ENCODE measurements around the gene KLRC2. TPM values are rescaled to one million over a fixed set of nuclear protein-coding genes. Genes with fewer than 3 reads are reported as not detected.
"Not testable (repeated sequence)": the region's sequence is repeated elsewhere in the genome, so short reads cannot be mapped to it uniquely, and the experiment has no call there.

Gene KLRC2
- total RNA-seq (2021) (not detected in 2 replicates), Bru-seq, nascent RNA (not detected), BruChase-seq, experiment 1, labeled RNA remaining after a 2-hour chase (not detected), BruChase-seq, experiment 2, labeled RNA remaining after a 6-hour chase (percentile 19 among the genes with signal in this experiment)
- long read RNA-seq, result 0 reads

DNA sequence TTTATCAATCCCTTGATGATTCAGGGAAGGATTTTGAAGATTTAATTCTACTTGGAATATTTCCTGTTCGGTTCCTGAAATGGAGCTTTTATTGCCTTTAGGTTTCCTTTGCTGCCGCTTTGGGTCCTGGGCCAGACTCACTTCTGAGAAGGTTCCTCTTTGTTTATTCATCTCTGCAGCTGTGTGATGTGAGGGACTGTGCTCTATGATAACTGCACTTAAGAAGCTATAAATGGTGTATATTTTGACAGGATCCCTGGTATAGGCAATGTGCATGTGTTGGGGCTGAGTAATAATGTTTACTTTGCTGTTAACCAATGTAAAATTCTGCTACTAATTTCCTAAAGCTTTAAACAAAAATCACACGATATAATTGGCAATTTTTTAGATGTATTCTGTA lies at the start of gene KLRC2:
TSS of gene KLRC2 (minus strand) at position 195 of the 400 bp plus-strand sequence. CDS start at position 171, 24 bp downstream.
- H3K27me3 ChIP-seq (replicated peaks; ENCODE audit: insufficient read depth, low read depth, low read length, poor library complexity); intact Hi-C loops (cut with micrococcal nuclease; ENCODE audit: unreplicated experiment); H3K9me3 ChIP-seq (ENCODE audit: low read depth, low read length, poor library complexity, severe bottlenecking); BruUV-seq (replicated peaks); H3K27ac ChIP-seq (ENCODE audit: low read depth, low read length, poor library complexity, severe bottlenecking); POLR2A ChIA-PET (ENCODE audit: low non-redundant PET); H3K4me1 ChIP-seq (ENCODE audit: insufficient read depth, low read length, poor library complexity, severe bottlenecking); H3K36me3 ChIP-seq (ENCODE audit: insufficient read depth, low read length, poor library complexity, severe bottlenecking); H3K4me3 ChIP-seq (ENCODE audit: low read depth, low read length, poor library complexity, severe bottlenecking); CTCF ChIA-PET: not testable (repeated sequence)
- peak; percentile 10 for DNase-seq (ENCODE audit: low spot score)

DNA sequence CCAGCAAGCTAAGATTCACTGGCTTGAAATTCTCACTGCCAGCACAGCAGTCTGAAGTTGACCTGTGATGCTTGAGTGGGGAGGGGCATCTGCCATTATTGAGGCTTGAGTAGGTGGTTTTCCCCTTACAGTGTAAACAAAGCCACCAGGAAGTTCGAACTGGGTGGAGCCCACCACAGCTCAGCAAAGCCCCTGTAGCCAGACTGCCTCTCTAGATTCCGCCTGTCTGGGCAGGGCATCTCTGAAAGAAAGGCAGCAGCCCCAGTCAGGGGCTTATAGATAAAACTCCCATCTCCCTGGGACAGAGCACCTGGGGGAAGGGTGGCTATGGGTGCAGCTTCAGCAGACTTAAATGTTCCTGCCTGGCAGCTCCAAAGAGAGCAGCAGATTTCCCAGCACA lies 46.1 kb upstream of the KLRC2 start:
- H3K27ac ChIP-seq (ENCODE audit: low read depth, low read length, poor library complexity, severe bottlenecking); H3K9me3 ChIP-seq (ENCODE audit: low read depth, low read length, poor library complexity, severe bottlenecking); BruUV-seq (replicated peaks); H3K4me3 ChIP-seq (ENCODE audit: low read depth, low read length, poor library complexity, severe bottlenecking); POLR2A ChIA-PET (ENCODE audit: low non-redundant PET); H3K27me3 ChIP-seq (replicated peaks; ENCODE audit: insufficient read depth, low read depth, low read length, poor library complexity); CTCF ChIA-PET; intact Hi-C loops (cut with micrococcal nuclease; ENCODE audit: unreplicated experiment); DNase-seq (ENCODE audit: low spot score); H3K4me1 ChIP-seq (ENCODE audit: insufficient read depth, low read length, poor library complexity, severe bottlenecking); H3K36me3 ChIP-seq (ENCODE audit: insufficient read depth, low read length, poor library complexity, severe bottlenecking): not testable (repeated sequence)

DNA sequence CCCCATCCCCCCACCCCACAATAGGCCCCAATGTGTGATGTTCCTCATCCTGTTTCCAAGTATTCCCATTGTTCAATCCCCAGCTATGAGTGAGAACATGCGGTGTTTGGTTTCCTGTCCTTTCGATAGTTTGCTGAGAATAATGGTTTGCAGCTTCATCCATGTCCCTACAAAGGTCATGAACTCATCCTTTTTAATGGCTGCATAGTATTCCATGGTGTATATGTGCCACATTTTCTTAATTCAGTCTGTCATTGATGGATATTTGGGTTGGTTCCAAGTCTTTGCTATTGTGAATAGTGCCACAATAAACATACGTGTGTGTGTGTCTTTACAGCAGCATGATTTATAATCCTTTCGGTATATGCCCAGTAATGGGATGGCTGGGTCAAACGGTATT lies 37.0 kb upstream of the KLRC2 start:
- BruUV-seq (replicated peaks); CTCF ChIA-PET; H3K9me3 ChIP-seq (ENCODE audit: low read depth, low read length, poor library complexity, severe bottlenecking); H3K4me1 ChIP-seq (ENCODE audit: insufficient read depth, low read length, poor library complexity, severe bottlenecking); intact Hi-C loops (cut with micrococcal nuclease; ENCODE audit: unreplicated experiment); H3K36me3 ChIP-seq (ENCODE audit: insufficient read depth, low read length, poor library complexity, severe bottlenecking); H3K4me3 ChIP-seq (ENCODE audit: low read depth, low read length, poor library complexity, severe bottlenecking); POLR2A ChIA-PET (ENCODE audit: low non-redundant PET); DNase-seq (ENCODE audit: low spot score); H3K27me3 ChIP-seq (replicated peaks; ENCODE audit: insufficient read depth, low read depth, low read length, poor library complexity); H3K27ac ChIP-seq (ENCODE audit: low read depth, low read length, poor library complexity, severe bottlenecking): not testable (repeated sequence)

DNA sequence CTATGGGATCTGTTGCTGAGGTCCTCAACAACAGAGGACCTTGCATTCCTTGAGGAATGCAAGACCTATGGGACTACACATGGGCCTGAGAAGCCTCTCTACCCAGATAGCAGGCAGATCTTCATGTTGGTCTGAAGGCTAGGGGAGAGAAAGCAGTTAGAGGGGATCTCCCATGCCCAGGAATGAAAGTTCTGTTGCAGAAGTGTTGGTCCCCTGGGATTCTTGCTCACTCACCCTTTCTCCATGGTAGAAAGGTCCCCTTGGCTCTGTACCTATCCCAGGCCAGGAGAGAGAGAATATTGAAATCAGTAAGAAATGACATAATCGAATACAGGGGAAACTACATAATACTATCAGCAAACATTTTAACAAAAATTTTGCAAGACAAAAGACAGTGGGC lies 33.9 kb upstream of the KLRC2 start:
- DNase-seq (ENCODE audit: low spot score), result no peak
- no peak overlapping the region for H3K4me3 ChIP-seq (ENCODE audit: low read depth, low read length, poor library complexity, severe bottlenecking)
- CTCF ChIA-PET, result no interaction called here
- H3K36me3 ChIP-seq (ENCODE audit: insufficient read depth, low read length, poor library complexity, severe bottlenecking), result no peaks in the 10 kb centered on the region
- no peak overlapping the region for H3K27ac ChIP-seq (ENCODE audit: low read depth, low read length, poor library complexity, severe bottlenecking)
- POLR2A ChIA-PET (ENCODE audit: low non-redundant PET), result no interaction called here
- intact Hi-C loops (cut with micrococcal nuclease; ENCODE audit: unreplicated experiment), result no loop called here
- no peaks in the 10 kb centered on the region for H3K27me3 ChIP-seq (replicated peaks; ENCODE audit: insufficient read depth, low read depth, low read length, poor library complexity)
- no peaks in the 10 kb centered on the region for H3K4me1 ChIP-seq (ENCODE audit: insufficient read depth, low read length, poor library complexity, severe bottlenecking)
- no peaks in the 10 kb centered on the region for H3K9me3 ChIP-seq (ENCODE audit: low read depth, low read length, poor library complexity, severe bottlenecking)
- no TSS peak for BruUV-seq (replicated peaks)
- TF ChIP-seq, protein P1, sequence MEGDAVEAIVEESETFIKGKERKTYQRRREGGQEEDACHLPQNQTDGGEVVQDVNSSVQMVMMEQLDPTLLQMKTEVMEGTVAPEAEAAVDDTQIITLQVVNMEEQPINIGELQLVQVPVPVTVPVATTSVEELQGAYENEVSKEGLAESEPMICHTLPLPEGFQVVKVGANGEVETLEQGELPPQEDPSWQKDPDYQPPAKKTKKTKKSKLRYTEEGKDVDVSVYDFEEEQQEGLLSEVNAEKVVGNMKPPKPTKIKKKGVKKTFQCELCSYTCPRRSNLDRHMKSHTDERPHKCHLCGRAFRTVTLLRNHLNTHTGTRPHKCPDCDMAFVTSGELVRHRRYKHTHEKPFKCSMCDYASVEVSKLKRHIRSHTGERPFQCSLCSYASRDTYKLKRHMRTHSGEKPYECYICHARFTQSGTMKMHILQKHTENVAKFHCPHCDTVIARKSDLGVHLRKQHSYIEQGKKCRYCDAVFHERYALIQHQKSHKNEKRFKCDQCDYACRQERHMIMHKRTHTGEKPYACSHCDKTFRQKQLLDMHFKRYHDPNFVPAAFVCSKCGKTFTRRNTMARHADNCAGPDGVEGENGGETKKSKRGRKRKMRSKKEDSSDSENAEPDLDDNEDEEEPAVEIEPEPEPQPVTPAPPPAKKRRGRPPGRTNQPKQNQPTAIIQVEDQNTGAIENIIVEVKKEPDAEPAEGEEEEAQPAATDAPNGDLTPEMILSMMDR (conservative IDR thresholded peaks at IDR 0.05; ENCODE audit: low read depth, low read length), result no peak
- no peak for TF ChIP-seq EZH2 (IDR thresholded peaks at IDR 0.05; ENCODE audit: borderline replicate concordance, low read depth, low read length, poor library complexity, severe bottlenecking)

DNA sequence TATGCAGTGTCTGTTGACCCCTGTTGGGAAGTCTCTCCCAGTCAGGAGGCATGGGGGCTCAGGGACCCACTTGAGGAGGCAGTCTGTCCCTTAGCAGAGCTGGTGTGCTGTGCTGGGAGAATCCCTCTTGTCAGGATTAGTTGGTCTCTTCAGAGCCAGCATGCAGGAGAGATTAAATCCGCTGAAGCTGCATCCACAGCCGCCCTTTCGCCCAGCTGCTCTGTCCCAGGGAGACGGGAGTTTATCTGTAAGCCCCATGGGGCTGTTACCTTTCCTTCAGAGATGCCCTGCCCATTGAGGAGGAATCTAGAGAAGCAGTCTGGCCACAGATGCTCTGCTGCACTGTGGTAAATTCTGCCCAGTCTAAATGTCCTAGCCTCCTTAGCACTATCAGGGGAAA lies 30.5 kb upstream of the KLRC2 start:
- Histone ChIP-seq H3K27me3 (replicated peaks; ENCODE audit: insufficient read depth, low read depth, low read length, poor library complexity) (no peaks in the 10 kb centered on the region), H3K36me3 (ENCODE audit: insufficient read depth, low read length, poor library complexity, severe bottlenecking) (no peaks in the 10 kb centered on the region), H3K9me3 (ENCODE audit: low read depth, low read length, poor library complexity, severe bottlenecking) (no peaks in the 10 kb centered on the region), H3K27ac (ENCODE audit: low read depth, low read length, poor library complexity, severe bottlenecking) (no peak overlapping the region), H3K4me3 (ENCODE audit: low read depth, low read length, poor library complexity, severe bottlenecking) (no peak overlapping the region), H3K4me1 (ENCODE audit: insufficient read depth, low read length, poor library complexity, severe bottlenecking) (no peaks in the 10 kb centered on the region)
- DNase-seq (ENCODE audit: low spot score), result no peak
- CTCF ChIA-PET, result no interaction called here
- BruUV-seq (replicated peaks), result no TSS peak
- POLR2A ChIA-PET (ENCODE audit: low non-redundant PET), result no interaction called here
- intact Hi-C loops (cut with micrococcal nuclease; ENCODE audit: unreplicated experiment), result no loop called here
- TF ChIP-seq, protein P1 (conservative IDR thresholded peaks at IDR 0.05; ENCODE audit: low read depth, low read length), result no peak
- no peak for TF ChIP-seq EZH2 (IDR thresholded peaks at IDR 0.05; ENCODE audit: borderline replicate concordance, low read depth, low read length, poor library complexity, severe bottlenecking)
